IMR-90 (cell line): ENCODE data around the gene STYXL1. TPM values are rescaled to one million over a fixed set of nuclear protein-coding genes. Genes with fewer than 3 reads are reported as not detected.

Experiments
- ATAC-seq: fragments of 200-7000 bp; cut with Tn5 transposase; 2 replicates; pipeline ENCODE4 v1.9.1; 2020; ENCODE audit warnings: low read depth, mild to moderate bottlenecking, moderate library complexity
- BruUV-seq: library from RNA; stranded (reverse); fragments of 400-500 nt; replicated peaks from 2 replicates; lab custom pipeline; 2021; lab: Mats Ljungman, UMichigan
- CTCF ChIA-PET: fragments of 300-600 bp; formaldehyde crosslinking; extraction: SDS; loops from one replicate; lab custom pipeline; 2021; ENCODE audit warnings: antibody characterized with exemption; lab: Yijun Ruan, JAX
- POLR2A ChIA-PET: fragments of 300-600 bp; sonication (Branson Sonifier 250); formaldehyde crosslinking; loops from one replicate; lab custom pipeline; 2022; ENCODE audit warnings: antibody characterized with exemption; ENCODE audit not compliant: unreplicated experiment; lab: Charles Lee
- DNase-seq: peaks from one replicate; pipeline ENCODE4 v3.0.0; 2013
- H2AFZ ChIP-seq: replicated peaks from 2 replicates; pipeline ENCODE3; 2013; ENCODE audit warnings: low read length, mild to moderate bottlenecking; ENCODE audit not compliant: poor library complexity
- H2AK5ac ChIP-seq: 2 replicates; pipeline ENCODE4 v1.6.1; 2013; ENCODE audit warnings: low read depth, low read length, inconsistent platforms
- H2AK9ac ChIP-seq: replicated peaks from 2 replicates; pipeline ENCODE3; 2013; ENCODE audit warnings: mild to moderate bottlenecking, low read depth, low read length, moderate library complexity; ENCODE audit not compliant: poor library complexity
- H2BK120ac ChIP-seq: 2 replicates; pipeline ENCODE4 v1.6.1; 2013; ENCODE audit warnings: low read depth, low read length, inconsistent platforms
- H2BK15ac ChIP-seq: 3 replicates; pipeline ENCODE4 v1.6.1; 2013; ENCODE audit warnings: low read depth, low read length, inconsistent platforms
- H2BK20ac ChIP-seq: 2 replicates; pipeline ENCODE4 v1.6.1; 2013; ENCODE audit warnings: low read depth, mild to moderate bottlenecking, inconsistent platforms, low read length, moderate library complexity
- H2BK5ac ChIP-seq: 2 replicates; pipeline ENCODE4 v1.6.1; 2013; ENCODE audit warnings: mild to moderate bottlenecking, low read depth, low read length, inconsistent platforms; ENCODE audit not compliant: poor library complexity, severe bottlenecking
- H3K14ac ChIP-seq: replicated peaks from 2 replicates; pipeline ENCODE4 v1.6.1; 2013; ENCODE audit warnings: low read depth, low read length, inconsistent platforms
- H3K18ac ChIP-seq: 2 replicates; pipeline ENCODE4 v1.6.1; 2013; ENCODE audit warnings: low read depth, low read length, control low read depth
- H3K23ac ChIP-seq: 2 replicates; pipeline ENCODE4 v1.6.1; 2013; ENCODE audit warnings: low read depth, low read length, inconsistent platforms
- H3K27ac ChIP-seq: 2 replicates; pipeline ENCODE4 v1.5.1; 2013; ENCODE audit warnings: mild to moderate bottlenecking, control low read depth, low read length; ENCODE audit not compliant: insufficient read depth
- H3K27me3 ChIP-seq: 2 replicates; pipeline ENCODE4 v1.6.1; 2013; ENCODE audit warnings: low read length; ENCODE audit not compliant: control insufficient read depth, insufficient read depth
- H3K36me3 ChIP-seq: 2 replicates; pipeline ENCODE4 v1.6.1; 2013; ENCODE audit warnings: low read length, mixed read lengths; ENCODE audit not compliant: control insufficient read depth, insufficient read depth
- H3K4ac ChIP-seq: 2 replicates; pipeline ENCODE4 v1.6.1; 2013; ENCODE audit warnings: low read depth, low read length, inconsistent platforms
- H3K4me1 ChIP-seq: 2 replicates; pipeline ENCODE4 v1.6.1; 2013; ENCODE audit warnings: low read length, mixed read lengths; ENCODE audit not compliant: control insufficient read depth, insufficient read depth
- H3K4me2 ChIP-seq: 2 replicates; pipeline ENCODE4 v1.6.1; 2013; ENCODE audit warnings: low read depth, mild to moderate bottlenecking, control low read depth, low read length, moderate library complexity
- H3K4me3 ChIP-seq: 2 replicates; pipeline ENCODE4 v1.5.1; 2013; ENCODE audit warnings: low read depth, mild to moderate bottlenecking, control low read depth, low read length, moderate library complexity; ENCODE audit not compliant: insufficient read depth
- H3K56ac ChIP-seq: 2 replicates; pipeline ENCODE4 v1.6.1; 2013; ENCODE audit warnings: low read length, inconsistent platforms; ENCODE audit not compliant: insufficient read depth; ENCODE audit errors: extremely low read depth
- H3K79me1 ChIP-seq, 2 experiments: 2 replicates each; pipeline ENCODE4 v1.6.1; 2013; ENCODE audit warnings: low read length in 2 of 2, inconsistent platforms in 1 of 2, low read depth in 1 of 2
- H3K9ac ChIP-seq: 2 replicates; pipeline ENCODE4 v1.6.1; 2013; ENCODE audit warnings: low read depth, low read length, control low read depth
- H3K9me1 ChIP-seq: 2 replicates; pipeline ENCODE4 v1.6.1; 2013; ENCODE audit warnings: low read length, inconsistent platforms; ENCODE audit not compliant: insufficient read depth
- H3K9me3 ChIP-seq: 2 replicates; pipeline ENCODE4 v1.6.1; 2013; ENCODE audit warnings: low read length; ENCODE audit not compliant: control insufficient read depth, insufficient read depth
- H4K20me1 ChIP-seq: 2 replicates; pipeline ENCODE4 v1.6.1; 2013; ENCODE audit warnings: low read length, inconsistent platforms; ENCODE audit not compliant: insufficient read depth
- H4K5ac ChIP-seq: 2 replicates; pipeline ENCODE4 v1.6.1; 2013; ENCODE audit warnings: mild to moderate bottlenecking, low read depth, low read length, control low read depth
- H4K8ac ChIP-seq, 2 experiments: 2 replicates each; pipeline ENCODE4 v1.6.1; 2013; ENCODE audit warnings: low read depth in 2 of 2, low read length in 2 of 2, control low read depth in 1 of 2, inconsistent platforms in 1 of 2
- H4K91ac ChIP-seq: 2 replicates; pipeline ENCODE4 v1.6.1; 2013; ENCODE audit warnings: low read depth, low read length, inconsistent platforms; ENCODE audit not compliant: insufficient read depth
- BHLHE40 ChIP-seq: fragments of 150-350 bp; IDR thresholded peaks from 2 replicates; pipeline ENCODE4 v1.6.1; 2016; ENCODE audit warnings: mild to moderate bottlenecking, low read depth, low read length
- CEBPB ChIP-seq: IDR thresholded peaks from 2 replicates; pipeline ENCODE4 v1.6.1; 2012; ENCODE audit warnings: low read depth, low read length, improper control_type of control experiment
- FOS ChIP-seq: fragments of 150-350 bp; IDR thresholded peaks from 2 replicates; pipeline ENCODE4 v1.6.1; 2016; ENCODE audit warnings: low read depth, low read length
- MAFK ChIP-seq: IDR thresholded peaks from 2 replicates; pipeline ENCODE4 v1.6.1; 2012; ENCODE audit warnings: low read depth, low read length, improper control_type of control experiment
- MAZ ChIP-seq: IDR thresholded peaks from 2 replicates; pipeline ENCODE4 v1.6.1; 2012; ENCODE audit warnings: low read depth, mild to moderate bottlenecking, low read length, improper control_type of control experiment, moderate library complexity, borderline replicate concordance
- MXI1 ChIP-seq: IDR thresholded peaks from 2 replicates; pipeline ENCODE4 v1.6.1; 2012; ENCODE audit warnings: low read depth, mild to moderate bottlenecking, low read length, moderate library complexity, borderline replicate concordance
- NFE2L2 ChIP-seq: fragments of 150-350 bp; IDR thresholded peaks from 2 replicates; pipeline ENCODE4 v1.6.1; 2016; ENCODE audit warnings: low read depth, mild to moderate bottlenecking, low read length
- POLR2A ChIP-seq: IDR thresholded peaks from 2 replicates; pipeline ENCODE4 v1.6.1; 2012; ENCODE audit warnings: mild to moderate bottlenecking, low read depth, low read length
- RAD21 ChIP-seq: IDR thresholded peaks from 2 replicates; pipeline ENCODE4 v1.6.1; 2012; ENCODE audit warnings: low read length, improper control_type of control experiment
- RFX5 ChIP-seq: IDR thresholded peaks from 2 replicates; pipeline ENCODE4 v1.8.0; 2012; ENCODE audit warnings: low read depth, mild to moderate bottlenecking, low read length, moderate library complexity
- WGBS, 2 experiments: methylation state at CpG; one replicate each; pipeline versions ENCODE4 v1.1.5 to v1.1.7; 2013; ENCODE audit warnings: missing lambda C conversion rate in 2 of 2; ENCODE audit not compliant: insufficient read length in 1 of 2; ENCODE audit errors: extremely low coverage in 2 of 2; 5-methylcytosine and 5-hydroxymethylcytosine counted together
- dilution Hi-C: fragments of 300-500 bp; cut with HindIII; formaldehyde crosslinking; loops from one replicate; pipeline ENCODE4 v1.14.3; 2018; ENCODE audit warnings: low sequenced_read_pairs; ENCODE audit not compliant: unreplicated experiment
- in situ Hi-C: fragments of 300-500 bp; cut with MboI; formaldehyde crosslinking; loops from 3 replicates; pipeline ENCODE4 v1.14.3; 2019; ENCODE audit warnings: low sequenced_read_pairs, inconsistent platforms, mixed read lengths
- intact Hi-C: fragments of 100-400 bp; cut with micrococcal nuclease; formaldehyde crosslinking; loops from 2 replicates; pipeline ENCODE4 v1.10.0; 2022
- polyA plus RNA-seq, 3 experiments: library from polyadenylated mRNA; depleted of rRNA; stranded (reverse); fragments of >200 nt; gene quantifications; 2 replicates each; pipeline ENCODE4 v1.2.3, GENCODE V29; 2012; ENCODE audit warnings: low replicate concordance in 1 of 3
- total RNA-seq: library from RNA; depleted of rRNA; stranded (reverse); fragments of >200 nt; gene quantifications from 2 replicates; pipeline ENCODE4 v1.2.3, GENCODE V29; 2012
- TF ChIP-seq, protein P1 (sequence below): fragments of 150-350 bp; IDR thresholded peaks from 2 replicates; pipeline ENCODE4 v1.6.1; 2017; ENCODE audit warnings: mild to moderate bottlenecking, antibody characterized with exemption, low read length, low read depth
- TF ChIP-seq, protein P2 (sequence below): fragments of 150-350 bp; IDR thresholded peaks from 2 replicates; pipeline ENCODE4 v1.6.1; 2016; ENCODE audit warnings: low read depth, mild to moderate bottlenecking, low read length, moderate library complexity, borderline replicate concordance

The STYXL1 gene
- total and polyA plus RNA-seq, 2 of the 4 experiments (the other 2 are of a cell fraction) = 66.1 to 73.8 TPM

DNA sequence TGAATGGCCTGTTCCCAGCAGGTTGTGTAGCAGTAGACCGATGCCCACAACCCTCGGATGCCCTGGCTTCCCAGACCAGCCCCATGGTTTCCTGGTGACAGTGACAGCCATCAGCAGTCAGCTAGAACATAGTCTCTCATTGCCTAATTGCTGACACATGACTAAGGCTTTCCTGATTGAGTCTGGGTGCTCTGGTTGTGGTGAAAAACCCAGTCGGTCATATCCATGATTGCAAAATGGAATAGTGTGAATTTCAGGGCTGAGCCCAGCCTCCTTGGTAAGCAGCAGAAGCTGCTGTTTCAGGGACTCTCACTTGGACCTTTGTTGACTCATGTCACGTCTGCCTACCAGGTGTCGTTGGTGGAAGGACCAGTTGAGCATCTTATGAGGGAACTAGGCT is 96.3 kb downstream of the STYXL1 start:
- Histone ChIP-seq H3K9me1 (peaks cover 11% of the 10 kb centered on the region; the same call in 1 of the 2 replicates), H2AFZ (no peak overlapping the region), H4K5ac (no peak overlapping the region), H3K4me3 (no peak overlapping the region), H2AK5ac (peak overlapping the region; percentile 29; the same call in 1 of the 2 replicates), H3K79me1 (peaks cover 3 to 51% of the 10 kb centered on the region in 2 experiments; a peak in 3 of 4 replicates), H2AK9ac (no peak overlapping the region), H3K9ac (no peak overlapping the region), H2BK20ac (no peak overlapping the region), H3K23ac (no peak overlapping the region; the same call in 1 of the 2 replicates), H3K4me1 (peaks cover 15% of the 10 kb centered on the region), H4K91ac (no peak overlapping the region), H2BK120ac (no peak overlapping the region), H3K36me3 (peaks cover 23% of the 10 kb centered on the region), H3K14ac (0 out of 2 replicates have a peak overlapping the region, but pooled peaks have one; percentile 12), H3K9me3 (no peaks in the 10 kb centered on the region), H2BK15ac (no peak overlapping the region), H4K20me1 (no peaks in the 10 kb centered on the region; the same call in 1 of the 2 replicates), H3K4ac (peak overlapping the region; percentile 31; the same call in 1 of the 2 replicates), H3K27me3 (no peaks in the 10 kb centered on the region), H3K4me2 (no peak overlapping the region), H3K18ac (no peak overlapping the region), H3K27ac (no peak overlapping the region), H4K8ac (no peak overlapping the region), H2BK5ac (no peak overlapping the region), H3K56ac (no peak overlapping the region)
- TF ChIP-seq, protein P1, sequence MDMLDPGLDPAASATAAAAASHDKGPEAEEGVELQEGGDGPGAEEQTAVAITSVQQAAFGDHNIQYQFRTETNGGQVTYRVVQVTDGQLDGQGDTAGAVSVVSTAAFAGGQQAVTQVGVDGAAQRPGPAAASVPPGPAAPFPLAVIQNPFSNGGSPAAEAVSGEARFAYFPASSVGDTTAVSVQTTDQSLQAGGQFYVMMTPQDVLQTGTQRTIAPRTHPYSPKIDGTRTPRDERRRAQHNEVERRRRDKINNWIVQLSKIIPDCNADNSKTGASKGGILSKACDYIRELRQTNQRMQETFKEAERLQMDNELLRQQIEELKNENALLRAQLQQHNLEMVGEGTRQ = no peak
- no peak for TF ChIP-seq MAZ
- no peak for TF ChIP-seq RFX5
- no peak for TF ChIP-seq RAD21
- no peak for TF ChIP-seq POLR2A
- TF ChIP-seq FOS = 0 out of 2 replicates have a peak, but pooled peaks have one; percentile 26
- TF ChIP-seq, protein P2, sequence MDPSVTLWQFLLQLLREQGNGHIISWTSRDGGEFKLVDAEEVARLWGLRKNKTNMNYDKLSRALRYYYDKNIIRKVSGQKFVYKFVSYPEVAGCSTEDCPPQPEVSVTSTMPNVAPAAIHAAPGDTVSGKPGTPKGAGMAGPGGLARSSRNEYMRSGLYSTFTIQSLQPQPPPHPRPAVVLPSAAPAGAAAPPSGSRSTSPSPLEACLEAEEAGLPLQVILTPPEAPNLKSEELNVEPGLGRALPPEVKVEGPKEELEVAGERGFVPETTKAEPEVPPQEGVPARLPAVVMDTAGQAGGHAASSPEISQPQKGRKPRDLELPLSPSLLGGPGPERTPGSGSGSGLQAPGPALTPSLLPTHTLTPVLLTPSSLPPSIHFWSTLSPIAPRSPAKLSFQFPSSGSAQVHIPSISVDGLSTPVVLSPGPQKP = no peak
- TF ChIP-seq CEBPB = peak; percentile 93
- peak; percentile 4; the same call in 1 of the 2 replicates for TF ChIP-seq NFE2L2
- 0 out of 2 replicates have a peak, but pooled peaks have one; percentile 24 for TF ChIP-seq MXI1
- TF ChIP-seq BHLHE40 = 0 out of 2 replicates have a peak, but pooled peaks have one; percentile 41
- peak; percentile 68 for TF ChIP-seq MAFK
- DNase-seq (peak; percentile 68), ATAC-seq (peak; percentile 84)
- ChIA-PET CTCF (no interaction called here), POLR2A (no interaction called here)
- in situ Hi-C loops = no loop called here
- intact Hi-C loops = no loop called here
- WGBS, 2 experiments = 30% methylated on average over 1 of the region's 5 CpGs; no CpG with 5 or more reads in 1 of the 2 experiments
- dilution Hi-C loops = no loop called here
- BruUV-seq = no TSS peak
